WI38 (cell line): Measurements from ENCODE around the gene UVRAG.

Source experiments
- H3K4me3 ChIP-seq: 2 replicates; pipeline ENCODE4 v1.5.1; 2011; ENCODE audit warnings: low read depth, mild to moderate bottlenecking, control low read depth, low read length
- CTCF ChIP-seq: IDR thresholded peaks from 2 replicates; pipeline ENCODE4 v1.5.1; 2012; ENCODE audit warnings: low read depth, mild to moderate bottlenecking, control low read depth, low read length

Gene UVRAG

GRCh38 chr11:75899806-75900205, 84.8 kb downstream of the UVRAG start:
- no peak overlapping the region for H3K4me3 ChIP-seq
- TF ChIP-seq CTCF = no peak

GRCh38 chr11:75900848-75901247, 85.8 kb downstream of the UVRAG start:
- no peak overlapping the region for H3K4me3 ChIP-seq
- TF ChIP-seq CTCF = no peak

GRCh38 chr11:75902631-75903030, 87.6 kb downstream of the UVRAG start:
- no peak for TF ChIP-seq CTCF
- H3K4me3 ChIP-seq = no peak overlapping the region

- TF ChIP-seq CTCF = no peak
- H3K4me3 ChIP-seq = no peak overlapping the region
Observed at GRCh38 chr11:75903276-75903675, 88.3 kb downstream of the UVRAG start.

GRCh38 chr11:75905434-75905833, 90.4 kb downstream of the UVRAG start:
- no peak for TF ChIP-seq CTCF

GRCh38 chr11:75907906-75908527, 93.0 kb downstream of the UVRAG start:
- no peak overlapping the region for H3K4me3 ChIP-seq
- no peak for TF ChIP-seq CTCF

More at GRCh38 chr11:75905434-75905833, 90.4 kb downstream of the UVRAG start:
- H3K4me3 ChIP-seq = no peak overlapping the region

- TF ChIP-seq CTCF = no peak
- no peak overlapping the region for H3K4me3 ChIP-seq
Observed at GRCh38 chr11:75910426-75911145, 95.6 kb downstream of the UVRAG start.
